GM18870 (cell line): ENCODE results near the gene LAMA1.
A peak's percentile ranks its signal among the peaks of the same experiment; 100 is the strongest.

ENCODE experiments used
- ATAC-seq: cut with Tn5 transposase; IDR thresholded peaks from one replicate; pipeline ENCODE4 v1.9.1; 2021; ENCODE audit warnings: moderate library complexity; ENCODE audit not compliant: unreplicated experiment

The LAMA1 gene

DNA sequence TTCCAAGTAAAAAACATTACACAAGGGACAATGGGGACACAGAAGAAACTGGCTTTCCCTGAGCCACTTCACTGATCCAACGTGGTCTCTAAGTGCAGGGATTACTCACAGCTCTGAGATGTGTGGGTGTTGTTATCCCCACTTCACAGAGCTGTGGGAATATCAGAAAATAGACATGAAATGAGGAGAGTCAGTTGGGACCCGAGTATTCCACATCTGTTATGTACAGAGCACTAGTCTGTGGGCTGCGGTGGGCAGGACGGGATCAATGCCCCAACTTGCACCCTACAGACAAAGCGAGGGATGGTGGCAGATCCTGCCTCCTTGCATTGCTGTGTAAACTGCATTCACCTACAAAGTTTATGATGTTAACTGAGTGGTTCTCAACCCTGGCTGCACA is 11.7 kb downstream of the LAMA1 start:
- no peak for ATAC-seq

DNA sequence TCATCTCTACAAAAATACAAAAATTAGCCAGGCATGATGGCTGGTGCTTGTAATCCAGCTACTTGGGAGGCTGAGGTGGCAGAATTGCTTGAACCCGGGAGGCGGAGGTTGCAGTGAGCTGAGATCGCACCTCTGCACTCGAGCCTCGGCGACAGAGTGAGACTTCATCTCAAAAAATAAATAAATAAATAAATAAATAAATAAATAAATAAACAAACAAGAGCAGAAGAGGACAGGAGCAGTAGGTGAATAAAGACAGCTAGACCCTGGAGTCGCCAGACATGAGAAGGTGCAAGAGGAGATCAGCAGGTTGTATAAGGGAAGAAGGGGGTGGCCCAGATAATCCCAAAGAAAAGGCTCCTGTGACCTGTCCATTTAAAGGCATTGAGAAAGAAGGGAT is 12.3 kb downstream of the LAMA1 start:
- no peak for ATAC-seq

DNA sequence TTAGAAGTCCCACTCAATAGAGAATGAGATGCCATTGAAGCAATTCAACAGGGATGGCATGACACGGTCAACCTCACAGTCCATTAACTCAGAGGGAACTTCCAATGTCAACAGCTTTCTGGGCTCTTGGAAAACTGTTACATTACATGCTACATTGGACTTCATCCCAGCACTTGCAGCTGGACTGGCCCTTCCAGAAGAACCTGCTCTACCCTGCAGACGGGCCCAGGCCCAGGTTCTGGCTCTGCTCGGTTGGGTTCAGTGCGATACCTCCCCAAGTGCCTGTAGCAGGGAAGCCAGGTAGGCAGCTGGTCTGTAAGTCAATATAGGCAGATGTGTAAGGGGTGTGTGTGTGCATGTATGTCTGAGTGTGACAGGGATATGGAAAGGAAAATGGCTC is 12.9 kb downstream of the LAMA1 start:
- ATAC-seq: no peak

DNA sequence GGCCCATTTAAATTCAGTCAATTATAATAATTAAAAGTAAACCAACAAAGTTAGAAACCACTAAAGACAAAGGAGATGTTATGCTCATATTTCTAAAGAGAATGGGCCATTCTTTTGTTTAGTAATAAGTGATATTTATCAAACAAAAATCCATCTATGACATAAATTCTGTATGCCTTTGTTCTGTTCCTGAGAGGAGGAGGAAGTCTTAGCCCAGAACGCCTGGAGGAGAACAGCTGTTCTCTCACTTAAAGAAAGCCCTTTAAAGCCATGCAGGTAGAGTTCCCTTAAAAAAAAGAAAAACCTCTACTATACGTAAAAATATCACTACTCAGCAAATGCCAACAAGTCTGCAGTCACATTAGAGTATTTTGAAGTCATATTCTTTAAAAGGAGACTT is 15.5 kb downstream of the LAMA1 start:
- ATAC-seq: no peak

DNA sequence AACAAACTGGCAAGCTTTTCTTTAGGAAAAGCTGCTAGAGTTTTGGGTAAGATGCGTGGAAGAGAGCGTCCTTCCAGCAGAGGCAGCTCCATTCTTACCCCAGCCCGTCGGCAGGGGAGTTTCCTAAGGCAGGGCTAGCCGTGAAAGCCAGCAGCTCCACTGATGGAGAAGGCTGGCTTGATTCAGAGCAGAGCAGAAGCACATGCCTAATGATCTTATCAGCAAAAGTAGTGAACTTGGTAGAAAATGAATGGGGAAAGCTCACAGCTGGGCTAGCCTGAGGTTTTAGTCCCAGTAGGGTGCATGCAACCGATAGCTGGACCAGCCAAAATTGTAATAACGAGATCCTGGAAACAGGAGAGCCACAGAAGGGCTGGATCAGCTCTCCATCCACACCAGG is 20.8 kb downstream of the LAMA1 start:
- no peak for ATAC-seq

DNA sequence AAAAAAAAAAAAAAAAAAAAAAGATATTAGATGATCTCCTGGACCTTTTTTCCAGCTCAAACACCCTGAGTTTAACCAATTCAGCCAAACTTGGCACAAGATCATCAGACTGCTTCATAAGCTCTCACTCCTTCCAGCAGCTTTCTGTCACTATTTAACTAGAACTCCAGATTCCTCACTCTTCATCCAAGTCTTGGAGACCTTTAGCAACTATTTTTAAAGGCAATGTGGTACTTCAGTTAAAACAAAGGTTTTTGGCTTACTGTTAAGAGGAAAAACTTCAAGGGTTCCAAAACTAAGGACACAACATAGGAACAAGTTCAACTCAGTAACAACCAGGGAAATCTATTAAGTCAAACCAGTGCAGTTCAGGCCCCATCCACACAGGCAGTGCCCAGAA is 23.2 kb downstream of the LAMA1 start:
- no peak for ATAC-seq

DNA sequence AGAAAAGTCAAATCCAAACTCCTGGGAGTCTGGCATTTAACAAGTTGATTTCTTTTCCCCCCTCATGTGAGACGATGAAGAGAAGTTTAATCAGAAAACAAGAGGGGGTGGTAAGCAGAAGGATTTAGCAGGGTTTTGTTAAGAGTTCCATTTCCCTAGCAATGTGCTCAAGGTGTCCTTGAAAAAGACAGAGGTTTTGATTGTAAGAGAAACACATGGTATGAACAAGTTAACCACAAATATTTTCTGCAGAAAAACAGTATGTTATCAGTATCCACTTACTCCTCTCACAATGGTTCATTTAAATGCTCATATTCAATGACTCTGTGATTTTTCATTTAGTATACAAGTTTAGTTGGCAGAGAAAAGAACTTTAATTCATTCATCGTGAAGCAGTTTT is 26.8 kb downstream of the LAMA1 start:
- ATAC-seq: no peak

DNA sequence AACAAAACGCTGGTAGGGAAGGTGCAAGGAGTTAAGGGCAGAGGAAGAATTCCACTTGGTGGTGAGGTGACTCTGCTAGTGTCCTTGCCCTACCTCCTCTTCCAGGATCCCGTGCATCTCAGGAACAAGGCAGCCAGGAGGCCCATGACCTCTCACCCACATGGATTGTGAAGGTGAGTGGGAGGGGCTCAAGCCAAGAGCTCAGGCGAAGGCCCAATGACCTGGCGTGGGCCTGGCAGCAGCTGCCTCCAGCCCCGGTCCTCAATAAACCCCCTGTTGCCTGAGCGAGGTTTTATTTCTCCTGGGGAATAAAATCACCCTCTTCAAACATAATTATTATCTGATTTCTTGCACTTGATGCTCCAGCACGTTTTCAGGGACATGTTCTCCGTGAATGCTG is 28.2 kb downstream of the LAMA1 start:
- no peak for ATAC-seq

DNA sequence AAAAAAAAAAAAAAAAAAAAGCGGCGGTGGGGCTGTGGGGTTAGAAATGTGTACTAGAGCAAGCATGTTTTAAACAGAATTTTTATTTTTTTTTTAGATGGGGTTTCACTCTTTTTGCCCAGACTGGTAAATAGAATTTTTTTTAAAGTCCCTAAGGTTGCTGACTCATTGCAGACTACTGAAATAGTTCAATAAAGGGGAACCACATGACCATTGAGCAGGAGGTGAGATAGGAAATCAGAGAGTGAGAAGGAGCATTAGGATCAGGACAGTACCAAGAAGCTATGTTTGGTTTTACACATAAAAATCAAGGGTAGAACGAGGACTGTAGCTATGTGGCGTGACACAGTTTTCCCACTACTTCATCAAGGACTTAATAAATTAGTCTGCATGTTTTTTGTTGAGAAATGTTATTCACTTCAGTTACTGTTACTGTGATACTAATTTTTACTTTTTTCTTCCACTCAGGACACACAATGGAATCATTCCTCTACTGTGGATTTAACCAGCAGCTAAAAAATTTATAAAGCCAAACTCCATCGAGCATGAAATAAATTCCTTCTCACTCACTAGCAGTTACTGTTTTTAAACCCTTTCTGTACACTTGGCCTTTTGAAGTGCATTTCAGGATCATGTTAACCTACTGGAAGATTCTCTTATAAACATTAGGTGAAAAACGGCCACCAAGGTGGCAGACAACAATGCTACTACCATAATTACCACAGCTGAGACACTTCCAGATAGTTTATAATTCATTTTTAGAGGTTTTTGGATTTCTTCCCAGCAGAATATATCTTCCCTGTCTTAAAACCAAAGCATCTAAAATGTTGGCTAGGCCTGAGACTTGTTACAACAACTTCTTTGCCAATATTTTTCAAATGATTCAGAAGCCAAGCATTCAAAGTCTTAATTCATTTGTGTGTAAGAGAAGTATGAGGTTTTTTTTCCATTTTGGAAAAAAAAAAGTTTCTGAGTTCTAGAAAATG is 33.2 kb downstream of the LAMA1 start:
- ATAC-seq: peak; percentile 82

DNA sequence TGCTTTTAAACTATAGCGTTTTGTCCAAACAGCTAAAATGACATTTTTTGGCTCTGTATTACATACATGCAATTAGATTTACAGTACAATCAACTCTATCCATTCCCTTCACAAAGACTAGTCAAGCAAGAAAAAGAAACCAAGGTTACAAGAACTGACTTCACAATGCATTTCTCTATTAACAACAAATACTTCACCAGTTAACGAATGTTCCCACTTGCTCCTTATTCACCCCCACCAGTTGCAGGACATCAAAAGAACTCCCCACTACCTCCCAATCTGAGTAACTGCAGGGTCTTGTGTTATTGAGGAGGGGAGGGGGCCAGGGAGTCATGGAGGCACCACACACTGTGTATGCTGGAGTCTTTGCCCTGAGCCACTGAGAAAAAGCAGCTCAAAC is 34.9 kb downstream of the LAMA1 start:
- no peak for ATAC-seq

DNA sequence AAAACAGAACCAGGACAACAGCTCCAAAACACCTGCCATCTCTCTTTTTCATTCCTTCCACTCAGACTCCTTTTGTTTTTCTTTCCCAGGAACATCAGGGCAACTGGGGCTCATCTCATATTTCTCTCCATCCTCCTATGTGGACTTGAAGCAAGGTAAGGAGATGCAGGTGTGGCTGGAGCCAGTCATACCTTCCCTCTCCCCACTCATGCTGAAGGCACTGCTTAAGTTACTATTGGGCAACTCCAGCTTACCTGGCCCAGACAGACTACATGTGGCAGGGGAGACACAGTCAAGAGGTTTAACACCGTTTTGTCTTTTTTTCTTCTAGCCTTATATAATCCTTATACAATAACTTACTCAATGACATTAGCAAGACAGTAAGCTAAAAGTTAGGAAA is 38.4 kb downstream of the LAMA1 start:
- ATAC-seq: no peak

DNA sequence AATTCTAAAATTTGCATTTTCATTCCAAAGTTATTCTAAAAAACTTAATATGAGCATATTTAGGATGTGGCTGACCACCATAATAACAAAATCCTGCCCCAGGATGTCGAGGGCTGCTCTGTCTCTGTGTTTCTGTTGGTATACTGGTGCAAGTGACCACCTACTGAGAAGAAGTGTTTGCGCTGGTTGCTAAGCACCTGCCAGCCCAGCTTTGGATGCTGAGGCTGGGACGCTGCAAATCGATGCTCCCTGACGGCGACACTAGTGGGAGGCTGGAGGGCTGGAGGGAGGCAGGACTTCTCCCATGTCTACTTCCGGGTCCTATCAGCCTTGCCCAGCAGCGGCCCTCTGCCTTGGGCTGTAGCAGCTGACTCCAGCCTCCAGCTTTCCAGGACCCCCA is 45.0 kb downstream of the LAMA1 start:
- ATAC-seq: no peak

DNA sequence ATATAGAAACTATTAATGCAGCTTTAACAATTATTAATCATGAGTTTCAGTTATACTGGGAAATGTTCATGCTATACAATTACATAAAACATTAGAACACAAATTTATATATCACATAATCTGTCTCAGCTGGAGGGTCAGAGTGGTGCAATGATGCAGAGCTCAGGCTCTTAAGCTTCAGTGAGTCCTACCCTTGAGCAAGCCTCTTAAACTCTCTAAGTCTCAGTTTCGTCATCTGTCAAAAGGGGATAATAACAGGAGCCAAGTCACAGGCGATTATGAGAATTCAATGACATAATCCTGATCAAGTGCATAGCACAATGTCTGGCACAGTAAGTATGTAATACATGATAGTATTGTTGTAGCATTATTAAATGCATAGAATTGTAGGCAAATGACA is 46.0 kb downstream of the LAMA1 start:
- ATAC-seq: no peak

DNA sequence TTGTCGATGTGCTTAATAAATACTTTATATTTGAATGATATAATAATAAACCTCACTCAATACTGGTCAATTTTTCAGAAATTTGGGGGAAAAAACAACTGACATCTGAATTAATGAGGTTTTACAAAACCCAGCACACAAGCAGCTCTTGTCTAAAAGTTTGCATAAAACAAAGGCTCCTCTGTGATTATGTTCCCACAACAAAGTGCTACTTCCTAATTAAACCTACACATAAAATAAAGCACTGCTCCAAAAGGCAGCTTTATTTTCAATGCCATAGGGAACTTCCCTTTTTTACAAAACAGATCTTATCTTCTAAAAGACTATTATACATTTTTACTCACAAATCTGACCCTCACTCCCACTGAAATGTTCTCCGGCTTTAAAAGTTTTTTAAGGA is 47.1 kb downstream of the LAMA1 start:
- ATAC-seq: no peak

DNA sequence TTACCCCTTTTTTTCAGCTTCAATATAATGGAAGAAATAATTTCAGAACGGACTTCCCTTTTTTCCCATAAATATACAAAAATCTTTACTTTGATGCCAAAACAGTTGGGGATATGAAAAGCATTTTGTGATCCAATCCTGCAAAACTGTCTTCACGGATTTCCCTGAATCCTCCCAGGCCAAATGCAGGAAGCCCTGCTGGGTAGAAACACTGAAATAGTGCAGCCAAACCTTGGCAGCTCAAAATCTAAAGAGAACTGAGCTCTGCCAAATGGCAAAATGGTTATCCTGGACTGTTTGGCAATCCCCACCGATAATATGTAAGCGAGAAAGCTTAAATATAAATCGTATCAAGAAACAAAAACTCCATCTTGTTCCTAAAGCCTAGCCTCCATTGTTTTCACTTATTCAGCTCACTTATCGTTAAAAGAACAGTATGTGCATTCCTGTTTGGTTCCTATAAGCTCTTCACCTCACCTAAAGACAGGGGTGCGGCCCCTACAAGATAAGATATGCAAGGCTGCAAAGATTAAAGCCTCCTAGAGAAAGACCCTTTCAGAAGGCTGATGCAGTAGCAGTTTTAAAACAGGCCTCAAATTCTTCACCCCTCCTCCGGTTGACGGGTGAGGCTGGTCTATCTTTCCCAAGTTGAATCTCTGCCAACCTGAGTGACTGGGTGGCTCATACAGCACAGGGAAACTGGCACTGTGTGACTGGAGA is 48.6 kb downstream of the LAMA1 start:
- ATAC-seq: no peak

DNA sequence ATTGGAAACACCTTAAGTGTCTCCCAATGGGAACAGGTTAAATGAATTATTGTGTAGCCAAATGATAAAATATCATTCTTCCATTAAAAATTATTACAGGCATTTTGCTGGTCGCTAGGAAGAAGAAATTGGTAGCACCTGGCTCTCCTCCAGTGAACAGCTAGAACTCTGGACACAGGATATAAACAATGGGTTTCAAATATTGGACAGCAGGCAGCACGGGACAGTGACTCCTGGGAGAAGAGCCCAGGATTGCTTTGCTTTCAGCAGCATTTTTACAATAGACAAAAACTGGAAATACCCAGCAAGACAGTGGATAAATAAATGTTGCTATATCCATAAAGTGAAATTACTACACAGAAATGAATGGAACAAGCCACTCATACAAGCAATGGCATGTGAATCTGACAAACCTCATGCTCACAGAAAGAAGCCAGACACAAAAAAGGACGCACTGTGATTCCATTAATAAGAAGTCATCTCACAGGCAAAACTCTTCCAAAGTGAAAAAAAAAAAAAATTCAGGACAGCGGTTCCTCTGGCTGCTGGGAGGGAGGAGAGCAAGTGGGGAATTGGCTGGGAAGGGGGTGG is 50.5 kb downstream of the LAMA1 start:
- ATAC-seq: no peak

DNA sequence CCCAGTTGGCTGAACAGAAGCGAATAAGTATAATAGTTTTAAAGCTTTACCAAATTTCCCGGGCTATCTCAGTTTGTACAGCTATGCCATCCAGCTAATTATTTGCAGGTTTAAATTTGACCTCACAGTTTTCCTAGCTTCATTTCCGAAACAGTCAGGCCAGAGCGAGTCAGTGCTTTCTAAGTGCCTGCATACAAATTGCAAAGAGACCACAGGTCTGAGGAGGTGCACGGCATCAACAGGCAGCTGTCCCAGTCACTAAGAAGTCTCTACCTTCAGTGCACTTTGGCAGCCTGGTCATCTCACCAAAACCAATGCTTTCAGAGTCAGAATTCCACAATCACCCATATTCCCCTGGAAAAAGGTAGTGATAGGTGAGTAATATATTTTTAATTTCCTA is 51.9 kb downstream of the LAMA1 start:
- no peak for ATAC-seq

DNA sequence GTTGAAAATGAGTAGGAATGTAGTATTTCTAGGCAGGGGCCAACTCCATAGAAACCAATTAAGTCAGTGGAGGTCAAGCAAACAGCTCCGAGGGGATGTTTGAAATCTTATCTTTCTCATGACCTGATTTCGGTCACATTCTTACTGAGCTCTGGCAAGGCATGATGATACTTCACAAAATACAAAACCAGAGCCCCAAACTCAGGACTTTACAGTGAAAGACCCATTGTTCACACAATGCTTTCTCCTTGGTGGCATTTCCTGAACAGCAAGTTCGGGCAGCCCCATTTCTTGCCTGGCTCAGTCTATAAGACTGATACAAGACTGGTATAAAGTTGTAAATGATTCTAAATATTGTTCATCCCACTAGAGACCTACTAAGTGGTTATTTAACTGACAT is 53.3 kb downstream of the LAMA1 start:
- ATAC-seq: no peak

DNA sequence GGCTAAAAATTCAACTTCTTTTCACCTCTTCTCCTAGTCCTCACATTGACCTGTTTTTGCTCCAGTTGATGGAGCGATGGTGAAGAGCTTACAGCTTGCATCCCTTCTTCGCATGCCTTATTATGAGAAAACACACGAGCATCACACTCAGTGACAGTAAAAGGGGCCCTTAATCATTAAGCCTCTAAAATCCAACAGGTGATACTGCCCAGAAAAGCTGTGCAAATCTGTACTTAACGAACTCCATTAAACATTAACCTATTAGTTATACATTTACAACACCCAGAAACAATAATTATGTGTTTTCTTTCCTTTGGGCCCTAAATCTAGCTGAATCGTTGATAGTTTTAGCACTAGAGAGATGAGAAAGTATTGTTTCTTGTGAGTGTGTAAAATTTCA is 54.8 kb downstream of the LAMA1 start:
- no peak for ATAC-seq

DNA sequence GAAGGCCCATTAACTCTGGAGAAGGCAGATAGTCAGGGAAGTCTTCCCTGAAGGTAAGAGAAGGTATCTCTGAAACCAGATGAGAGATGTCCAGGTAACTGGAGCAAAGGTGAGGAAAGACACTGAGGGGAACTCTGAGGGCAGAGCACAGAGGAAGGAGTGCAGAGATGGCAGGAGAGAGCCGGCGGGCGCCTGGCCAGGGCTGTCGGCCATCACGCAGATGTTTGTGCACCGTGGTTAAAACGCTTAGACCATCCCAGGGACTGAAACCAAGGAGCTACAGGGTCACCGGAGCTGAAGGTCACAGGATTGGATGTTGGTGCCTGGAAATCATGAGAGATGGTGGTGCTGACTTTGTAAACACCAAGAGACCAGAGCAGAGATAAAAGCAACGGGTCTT is 55.4 kb downstream of the LAMA1 start:
- no peak for ATAC-seq

DNA sequence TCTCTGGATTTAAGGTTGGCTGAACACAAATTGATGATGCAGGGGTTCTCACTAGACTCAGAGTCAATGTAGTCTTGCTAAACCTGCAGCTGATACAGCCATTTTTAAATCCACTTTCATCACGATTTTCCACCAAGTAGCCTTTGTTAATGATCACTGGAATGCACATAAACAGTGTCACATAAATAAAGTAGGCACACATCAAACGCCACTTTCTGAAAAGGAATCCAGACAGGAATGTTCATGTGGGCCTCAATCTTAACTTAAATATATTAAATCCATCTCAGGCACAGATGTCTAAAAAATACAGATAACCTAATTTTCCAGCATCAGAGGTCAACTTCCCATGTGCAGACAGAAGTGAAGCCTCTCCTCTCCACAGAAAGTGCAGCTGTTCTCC is 58.3 kb downstream of the LAMA1 start:
- no peak for ATAC-seq

DNA sequence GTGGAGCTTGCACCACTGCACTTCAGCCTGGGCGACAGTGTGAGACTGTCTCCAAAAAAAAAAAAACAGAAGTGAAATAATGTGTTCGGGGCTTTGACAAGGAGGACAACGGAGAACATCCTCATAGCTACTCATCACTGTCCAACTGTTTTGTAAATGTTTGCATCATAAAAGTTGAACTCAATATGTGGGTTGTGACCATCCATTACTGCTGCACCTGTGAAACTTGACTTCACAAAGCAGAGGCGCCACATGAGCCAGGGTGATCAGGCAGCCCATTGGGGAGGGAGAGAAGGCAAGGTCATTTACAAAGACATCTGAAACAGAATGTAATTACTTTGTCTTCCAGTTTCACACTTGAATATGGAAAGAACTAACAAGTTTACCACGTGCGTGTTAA is 61.6 kb downstream of the LAMA1 start:
- ATAC-seq: no peak
